HG03135 (cell line): Measurements from ENCODE around the gene NT5DC1.
A peak's percentile ranks its signal among the peaks of the same experiment; 100 is the strongest.
"Not testable (repeated sequence)": the region's sequence is repeated elsewhere in the genome, so short reads cannot be mapped to it uniquely, and the experiment has no call there.

ENCODE experiments used
- ATAC-seq: cut with Tn5 transposase; IDR thresholded peaks from one replicate; pipeline ENCODE4 v1.9.1; 2021; ENCODE audit warnings: mild to moderate bottlenecking, moderate library complexity; ENCODE audit not compliant: unreplicated experiment

Gene NT5DC1

GRCh38 chr6:116267836-116268588 is 167.4 kb downstream of the NT5DC1 start:
- no peak for ATAC-seq

- ATAC-seq: peak; percentile 84
These were observed 168.1 kb downstream of the NT5DC1 start for GRCh38 chr6:116268589-116269293.

GRCh38 chr6:116271149-116271708 is 170.6 kb downstream of the NT5DC1 start:
- ATAC-seq: no peak

GRCh38 chr6:116277124-116277523 is 176.5 kb downstream of the NT5DC1 start:
- no peak for ATAC-seq

- no peak for ATAC-seq
These were observed 177.8 kb downstream of the NT5DC1 start for GRCh38 chr6:116278481-116278829.

- no peak for ATAC-seq
These were observed 178.2 kb downstream of the NT5DC1 start for GRCh38 chr6:116278854-116279231.

GRCh38 chr6:116279232-116280160 is 178.8 kb downstream of the NT5DC1 start, which contains the start of gene TSPYL1:
Gene TSPYL1, minus strand, starts transcription at chr6:116279930. Its CDS starts 100 bp downstream, at chr6:116279830.
- peak; percentile 96 for ATAC-seq

GRCh38 chr6:116280161-116280932 is 179.7 kb downstream of the NT5DC1 start:
- ATAC-seq: no peak

GRCh38 chr6:116280933-116281316 is 180.3 kb downstream of the NT5DC1 start:
- ATAC-seq: no peak

- no peak for ATAC-seq
These were observed 182.0 kb downstream of the NT5DC1 start for GRCh38 chr6:116282698-116283097.

- no peak for ATAC-seq
These were observed 182.5 kb downstream of the NT5DC1 start for GRCh38 chr6:116283191-116283590.

GRCh38 chr6:116284984-116285383 is 184.3 kb downstream of the NT5DC1 start:
- ATAC-seq: not testable (repeated sequence)

- ATAC-seq: no peak
These were observed 186.2 kb downstream of the NT5DC1 start for GRCh38 chr6:116286773-116287358.

- ATAC-seq: no peak
These were observed 187.1 kb downstream of the NT5DC1 start for GRCh38 chr6:116287689-116288282.

GRCh38 chr6:116289876-116290275 is 189.2 kb downstream of the NT5DC1 start:
- ATAC-seq: no peak

- no peak for ATAC-seq
These were observed 190.1 kb downstream of the NT5DC1 start for GRCh38 chr6:116290799-116291198.

- no peak for ATAC-seq
These were observed 191.2 kb downstream of the NT5DC1 start for GRCh38 chr6:116291701-116292396.

GRCh38 chr6:116292553-116292952 is 191.9 kb downstream of the NT5DC1 start:
- ATAC-seq: no peak

GRCh38 chr6:116298273-116298672 is 197.6 kb downstream of the NT5DC1 start:
- no peak for ATAC-seq
